GM12872 (cell line): ENCODE results near the gene SSC4D.

ENCODE experiments used
- CTCF ChIP-seq: IDR thresholded peaks from 3 replicates; pipeline ENCODE4 v1.5.1; 2011; ENCODE audit warnings: low read depth, mild to moderate bottlenecking, low read length, moderate library complexity; ENCODE audit not compliant: insufficient read depth

The SSC4D gene

GRCh38 chr7:76407718-76408117, 1.8 kb downstream of the SSC4D start:
- TF ChIP-seq CTCF = no peak

- no peak for TF ChIP-seq CTCF
Observed at GRCh38 chr7:76405738-76406137, 3.8 kb downstream of the SSC4D start.

- TF ChIP-seq CTCF = no peak
Observed at GRCh38 chr7:76403780-76404494, 5.6 kb downstream of the SSC4D start.

- TF ChIP-seq CTCF = no peak
Observed at GRCh38 chr7:76400248-76400647, 9.2 kb downstream of the SSC4D start.

GRCh38 chr7:76397409-76398183, 11.9 kb downstream of the SSC4D start:
- no peak for TF ChIP-seq CTCF

- TF ChIP-seq CTCF = no peak
Observed at GRCh38 chr7:76396864-76397263, 12.6 kb downstream of the SSC4D start.

- no peak for TF ChIP-seq CTCF
Observed at GRCh38 chr7:76395965-76396726, 13.4 kb downstream of the SSC4D start.
